NCI-H2171 (cell line): ENCODE results near the gene IFITM10.
"Not testable (repeated sequence)": the region's sequence is repeated elsewhere in the genome, so short reads cannot be mapped to it uniquely, and the experiment has no call there.

Source experiments
- DNase-seq: peaks from one replicate; lab custom pipeline; 2025; lab: John Stamatoyannopoulos, UW

Gene IFITM10

DNA sequence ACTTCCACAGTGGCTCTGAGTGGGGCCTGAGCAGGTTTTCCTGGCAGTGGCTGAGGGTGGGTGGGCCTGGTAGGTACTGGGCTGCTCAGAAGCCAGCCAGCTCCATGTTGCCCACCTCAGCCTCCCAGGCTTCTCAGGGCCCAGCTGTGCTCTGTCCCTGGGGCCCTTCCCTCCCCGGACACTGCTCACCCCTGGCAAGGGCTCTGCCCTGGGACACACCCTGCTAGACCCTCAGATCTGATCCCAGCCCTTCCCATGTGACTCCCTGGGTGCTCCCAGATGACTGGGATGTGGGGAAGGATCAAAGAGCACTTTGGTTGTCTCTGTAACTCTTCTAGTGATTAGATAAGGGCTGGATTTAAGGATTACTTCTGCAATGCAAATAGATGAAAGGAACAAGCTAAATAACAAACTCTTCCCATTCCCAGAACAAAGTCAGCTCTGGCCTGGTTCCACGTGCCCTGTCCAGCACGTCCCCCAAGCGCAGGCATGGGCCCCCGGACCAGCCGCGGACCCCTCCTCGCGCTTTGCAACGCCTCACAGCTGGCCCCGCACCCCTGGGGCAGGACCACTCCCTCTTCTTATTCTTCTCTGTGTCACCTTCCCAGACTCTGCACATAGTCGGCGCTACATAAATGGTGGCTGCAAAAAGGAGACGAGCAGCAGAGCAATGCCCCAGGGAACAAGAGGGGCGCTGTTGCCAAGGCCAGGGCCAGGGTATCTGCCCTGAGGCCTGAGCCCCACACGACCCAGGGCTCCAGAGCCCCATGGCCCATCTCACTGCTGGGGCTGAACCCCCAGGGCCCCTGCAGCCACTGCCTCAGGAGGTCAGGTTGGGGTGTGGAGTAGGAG lies 59.1 kb downstream of the IFITM10 start:
- DNase-seq, result no peak

DNA sequence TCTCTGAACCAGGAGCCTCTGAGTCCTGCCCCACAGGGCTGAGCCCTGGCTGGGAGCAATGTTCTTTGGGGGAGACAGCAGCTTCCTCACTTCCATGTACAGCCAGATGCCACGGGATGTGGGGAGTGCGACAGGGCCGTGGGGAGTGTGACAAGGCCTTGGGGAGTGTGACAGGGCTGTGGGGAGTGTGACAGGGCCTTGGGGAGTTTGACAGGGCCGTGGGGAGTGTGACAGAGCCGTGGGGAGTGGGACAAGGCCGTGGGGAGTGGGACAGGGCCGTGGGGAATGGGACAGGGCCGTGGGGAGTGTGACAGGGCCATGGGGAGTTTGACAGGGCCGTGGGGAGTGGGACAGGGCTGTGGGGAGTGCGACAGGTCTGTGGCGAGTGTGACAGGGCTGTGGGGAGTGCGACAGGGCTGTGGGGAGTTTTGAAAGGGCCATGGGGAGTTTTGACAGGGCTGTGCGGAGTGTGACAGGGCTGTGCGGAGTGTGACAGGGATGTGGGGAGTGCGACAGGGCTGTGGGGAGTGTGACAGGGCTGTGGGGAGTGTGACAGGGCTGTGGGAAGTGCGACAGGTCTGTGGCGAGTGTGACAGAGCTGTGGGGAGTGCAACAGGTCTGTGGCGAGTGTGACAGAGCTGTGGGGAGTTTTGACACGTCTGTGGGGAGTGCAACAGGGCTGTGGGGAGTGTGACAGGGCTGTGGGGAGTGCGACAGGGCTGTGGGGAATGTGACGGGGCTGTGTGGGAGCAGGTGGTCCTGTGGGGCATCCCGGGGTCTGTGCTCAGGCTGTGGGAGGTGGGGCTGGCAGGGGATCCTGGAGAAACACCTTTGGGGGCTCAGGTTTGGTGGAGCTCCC lies 60.0 kb downstream of the IFITM10 start:
- no peak for DNase-seq

DNA sequence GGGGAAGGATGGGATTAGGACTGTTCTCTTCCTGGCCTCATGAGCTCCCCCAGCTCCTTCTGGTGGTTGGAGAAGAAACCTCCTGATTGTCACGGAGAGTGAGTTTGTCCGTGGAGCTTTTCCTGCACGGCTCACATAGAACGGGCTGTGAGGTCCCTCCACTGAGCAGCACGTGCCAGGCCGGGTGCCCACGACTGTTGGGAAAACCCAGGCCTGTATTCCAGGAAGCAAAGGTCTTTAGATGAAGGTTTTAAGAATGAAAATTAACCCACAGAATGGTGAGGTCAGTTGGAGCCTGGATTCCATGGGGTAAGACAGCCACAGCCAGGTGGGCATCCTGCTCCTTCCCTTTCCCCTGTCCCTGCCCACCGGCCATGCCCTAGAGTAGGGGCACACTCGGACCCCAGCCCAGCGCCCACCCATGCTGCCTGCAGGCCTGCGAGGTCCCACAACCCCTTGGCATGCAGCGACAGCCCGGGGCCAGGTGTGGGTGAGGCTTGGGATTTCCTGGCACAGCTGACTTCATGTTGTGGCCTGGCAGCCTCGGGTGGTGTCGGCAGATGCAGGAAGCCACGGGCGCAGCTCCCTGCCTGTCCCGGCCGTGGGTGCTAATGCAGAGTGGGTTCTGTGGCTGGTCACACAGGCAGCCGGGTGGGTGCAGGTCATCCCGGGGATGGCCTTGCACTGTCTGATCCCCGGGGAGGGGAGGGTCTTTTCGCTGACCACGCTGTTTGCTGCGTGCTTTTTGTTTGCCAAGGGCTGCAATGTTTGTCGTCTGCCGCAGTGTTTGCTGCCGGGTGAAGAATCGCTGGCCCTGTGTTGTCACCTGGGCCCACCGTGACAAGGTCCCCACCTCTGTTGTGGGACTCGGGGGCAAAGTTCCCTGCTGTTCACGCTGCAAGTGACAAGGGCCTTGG lies 60.9 kb downstream of the IFITM10 start:
- not testable (repeated sequence) for DNase-seq

- not testable (repeated sequence) for DNase-seq
These were observed 62.0 kb downstream of the IFITM10 start for GRCh38 chr11:1688336-1688947.

DNA sequence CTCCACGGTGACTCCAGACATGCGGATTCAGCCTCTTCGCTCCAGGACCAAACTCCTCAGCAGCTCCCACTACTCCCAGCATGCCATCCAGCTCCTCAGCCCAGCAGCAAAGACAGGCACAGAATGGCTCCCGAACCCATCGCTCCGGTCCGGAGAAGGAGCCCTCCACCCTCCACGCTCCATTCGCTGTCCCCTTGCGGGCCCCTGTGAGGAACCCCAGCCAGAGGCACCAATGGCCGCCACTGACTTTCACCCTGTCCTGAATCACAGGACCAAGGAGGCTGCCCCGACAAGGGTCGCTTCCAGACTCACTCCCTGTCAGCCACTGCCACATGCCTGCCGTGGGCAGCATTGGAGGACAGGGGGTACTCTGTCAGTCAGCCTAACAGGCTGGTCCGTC lies 64.2 kb downstream of the IFITM10 start:
- not testable (repeated sequence) for DNase-seq

DNA sequence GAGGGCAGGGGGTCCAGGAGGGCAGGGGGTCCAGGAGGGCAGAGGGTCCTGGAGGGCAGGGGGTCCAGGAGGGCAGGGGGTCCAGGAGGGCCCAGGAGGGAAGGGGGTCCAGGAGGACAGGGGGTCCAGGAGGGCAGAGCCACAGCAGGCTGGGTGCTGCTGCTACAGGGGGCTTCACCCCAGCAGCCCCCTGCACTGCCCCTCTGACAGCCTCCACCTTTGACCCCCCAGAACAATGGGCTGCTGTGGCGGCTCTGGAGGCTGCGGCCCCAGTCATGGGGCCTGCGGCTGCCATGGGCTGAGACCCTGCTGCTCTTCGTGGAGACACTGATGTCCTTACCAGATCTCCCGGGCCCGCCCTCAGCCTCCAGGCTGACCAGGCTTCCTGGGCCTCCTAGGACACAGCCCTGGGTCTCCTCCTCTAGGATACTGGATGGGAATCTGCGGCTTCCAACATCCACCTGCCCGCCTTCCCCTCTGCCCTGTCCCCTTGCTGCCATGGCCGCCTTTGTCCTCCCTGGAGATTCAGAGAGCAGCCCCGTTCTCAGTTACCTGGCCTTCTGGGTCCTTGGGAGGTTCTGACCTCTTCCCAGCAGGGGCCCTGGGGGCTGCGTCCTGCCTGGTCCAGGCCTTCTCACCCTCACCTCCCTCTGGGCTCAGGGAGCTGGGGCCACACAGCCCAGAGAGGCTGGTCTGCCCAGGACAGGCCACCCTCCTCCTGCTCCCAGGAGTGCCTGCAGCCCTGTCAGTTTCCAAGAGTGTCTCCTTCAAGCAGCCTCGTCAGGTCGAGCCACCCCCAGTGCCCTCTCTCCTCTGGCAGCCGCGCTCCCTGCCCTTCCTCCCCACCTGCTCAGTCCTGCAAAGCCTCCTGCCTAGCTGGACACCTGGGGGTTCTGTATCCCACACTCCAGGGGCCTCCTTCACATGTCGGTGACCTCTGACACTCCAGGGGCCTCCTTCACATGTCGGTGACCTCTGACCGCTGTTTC lies 65.2 kb downstream of the IFITM10 start:
- DNase-seq, result not testable (repeated sequence)

DNA sequence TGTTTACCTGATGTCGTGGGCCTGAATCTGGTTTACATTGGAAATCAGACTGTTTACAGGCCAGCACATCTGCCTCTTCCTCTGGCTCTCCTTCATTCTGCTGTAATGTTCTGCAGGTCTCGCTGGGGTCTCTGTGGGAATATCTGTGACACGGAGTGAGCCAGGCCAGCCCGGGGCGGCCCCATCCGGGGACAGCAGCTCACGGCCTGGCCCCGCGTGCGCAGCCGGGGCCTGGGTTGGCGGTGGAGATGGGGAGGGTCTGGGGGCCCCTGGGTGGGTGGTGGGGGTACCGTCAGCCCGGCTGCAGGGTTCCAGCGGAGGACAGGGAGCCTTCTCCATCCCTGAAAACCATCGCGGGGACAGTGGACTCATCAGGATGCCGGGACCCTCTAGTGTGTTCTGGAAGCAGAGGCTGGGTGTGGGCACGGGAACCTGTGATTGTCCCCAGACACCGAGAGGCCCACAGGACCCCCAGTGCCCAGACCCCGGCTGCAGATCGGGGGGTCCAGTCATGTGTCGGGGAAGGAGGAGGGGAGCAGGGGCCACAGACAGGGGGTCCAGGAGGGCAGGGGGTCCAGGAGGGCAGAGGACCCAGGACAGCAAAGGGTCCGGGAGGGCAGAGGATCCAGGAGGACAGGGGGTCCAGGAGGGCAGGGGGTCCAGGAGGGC lies 66.4 kb downstream of the IFITM10 start:
- DNase-seq, result not testable (repeated sequence)

DNA sequence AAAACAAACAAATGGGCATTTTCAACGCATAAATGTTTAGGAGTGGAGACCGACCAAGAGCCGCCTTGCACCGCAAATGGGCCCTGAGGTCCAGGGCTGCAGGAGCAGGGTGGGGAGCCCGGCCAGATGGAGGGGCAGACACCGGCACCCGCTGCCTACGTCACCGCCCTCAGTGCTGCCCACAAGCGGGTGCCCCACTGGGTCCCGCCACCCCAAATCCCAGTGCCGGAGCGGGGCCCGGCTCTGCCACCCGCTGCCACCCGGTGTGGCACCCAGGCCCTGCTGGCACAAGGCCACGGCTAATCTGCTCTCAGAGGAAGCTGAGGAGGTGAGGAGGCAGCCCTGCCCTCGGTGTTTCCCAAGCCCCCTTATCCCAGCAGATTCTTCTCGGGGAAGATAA lies 67.2 kb downstream of the IFITM10 start:
- DNase-seq, result not testable (repeated sequence)
